Muscle of leg (tissue), 11 donors: ENCODE measurements around the gene TRIO. TPM values are rescaled to one million over a fixed set of nuclear protein-coding genes. Genes with fewer than 3 reads are reported as not detected.
A peak's percentile ranks its signal among the peaks of the same experiment; 100 is the strongest.

ENCODE experiments used
- DNase-seq: peaks from one replicate; pipeline ENCODE4 v3.0.0; 2013
- H3K27ac ChIP-seq: one replicate; pipeline ENCODE4 v1.5.1; 2013; ENCODE audit warnings: mild to moderate bottlenecking, low read length, control low read depth
- H3K27me3 ChIP-seq: one replicate; pipeline ENCODE4 v1.6.1; 2013; ENCODE audit warnings: low read length; ENCODE audit not compliant: control insufficient read depth, insufficient read depth
- H3K36me3 ChIP-seq: one replicate; pipeline ENCODE4 v1.6.1; 2013; ENCODE audit warnings: low read length; ENCODE audit not compliant: control insufficient read depth, insufficient read depth
- H3K4me1 ChIP-seq: one replicate; pipeline ENCODE4 v1.6.1; 2013; ENCODE audit warnings: low read length; ENCODE audit not compliant: control insufficient read depth, insufficient read depth
- H3K4me3 ChIP-seq: one replicate; pipeline ENCODE4 v1.5.1; 2013; ENCODE audit warnings: low read length, control low read depth
- H3K9me3 ChIP-seq: replicated peaks from 2 replicates; pipeline ENCODE4 v1.6.1; 2013; ENCODE audit warnings: low read depth, low read length; ENCODE audit not compliant: control insufficient read depth
- WGBS: methylation state at CpG from one replicate; pipeline ENCODE4 v1.1.5; 2013; ENCODE audit warnings: missing lambda C conversion rate; ENCODE audit not compliant: insufficient coverage; 5-methylcytosine and 5-hydroxymethylcytosine counted together
- polyA plus RNA-seq, 8 donors: library from polyadenylated mRNA; unstranded; fragments of 120-200 nt; gene quantifications; one replicate each; pipeline versions ENCODE4 v1.2.1 to v1.2.3, GENCODE V29; 2013; ENCODE audit warnings: inconsistent platforms in 1 of 8, low replicate concordance in 1 of 8; ENCODE audit not compliant: insufficient read length in 8 of 8, insufficient read depth in 1 of 8
- total RNA-seq: library from RNA; stranded (reverse); fragments of 120-200 nt; gene quantifications from one replicate; pipeline ENCODE4 v1.2.4, GENCODE V29; 2013

Gene TRIO
- total and polyA plus RNA-seq, 9 donors = 124 to 219 (median 168) TPM

DNA sequence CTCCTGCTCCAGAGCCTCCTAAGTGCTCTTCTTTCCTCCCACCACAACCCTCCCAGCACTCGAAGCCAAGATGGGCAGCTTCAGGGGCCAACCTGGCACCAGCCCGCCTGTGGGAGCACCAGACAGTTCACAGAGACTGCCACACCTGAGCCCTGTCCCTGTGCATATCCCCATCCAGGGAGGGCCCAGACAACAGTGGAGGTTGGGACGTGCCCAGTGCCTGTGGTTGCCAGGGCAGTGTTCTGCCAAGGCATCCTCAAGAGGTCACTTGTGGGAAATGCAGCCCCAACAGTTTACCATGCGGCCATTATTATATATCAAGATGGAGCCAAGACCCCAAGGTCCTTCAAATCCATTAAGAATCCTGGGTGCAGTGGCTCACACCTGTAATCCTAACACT is 23.0 kb upstream of the TRIO start:
- no peaks in the 10 kb centered on the region for H3K9me3 ChIP-seq
- no peak overlapping the region for H3K27ac ChIP-seq
- H3K27me3 ChIP-seq = no peaks in the 10 kb centered on the region
- no peak overlapping the region for H3K4me3 ChIP-seq
- WGBS = 78% methylated on average over 3 of the region's 4 CpGs
- H3K4me1 ChIP-seq = peaks cover 11% of the 10 kb centered on the region
- DNase-seq = no peak
- no peaks in the 10 kb centered on the region for H3K36me3 ChIP-seq

DNA sequence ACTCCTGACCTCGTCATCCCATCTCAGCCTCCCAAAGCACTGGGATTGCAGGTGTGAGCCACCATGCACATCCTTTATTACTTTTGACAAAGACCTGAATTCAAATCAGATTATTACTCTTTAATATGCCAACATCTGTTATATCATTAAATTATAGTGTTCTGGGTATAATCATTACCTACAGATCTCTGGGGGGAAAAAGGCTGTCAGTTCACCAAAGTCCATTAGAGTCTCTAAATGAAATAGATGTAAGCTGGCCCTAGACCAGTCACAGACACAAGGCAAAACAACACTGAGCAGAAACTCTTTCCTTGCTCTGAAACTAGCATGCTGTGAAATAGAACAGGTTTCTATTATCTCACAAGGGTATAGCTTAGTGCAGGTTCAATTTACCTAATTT is 21.6 kb upstream of the TRIO start:
- Histone ChIP-seq H3K36me3 (no peaks in the 10 kb centered on the region), H3K9me3 (no peaks in the 10 kb centered on the region), H3K27ac (no peak overlapping the region), H3K27me3 (no peaks in the 10 kb centered on the region), H3K4me1 (peaks cover 11% of the 10 kb centered on the region), H3K4me3 (no peak overlapping the region)
- no CpG with 5 or more reads among the region's 1 CpG for WGBS
- no peak for DNase-seq

DNA sequence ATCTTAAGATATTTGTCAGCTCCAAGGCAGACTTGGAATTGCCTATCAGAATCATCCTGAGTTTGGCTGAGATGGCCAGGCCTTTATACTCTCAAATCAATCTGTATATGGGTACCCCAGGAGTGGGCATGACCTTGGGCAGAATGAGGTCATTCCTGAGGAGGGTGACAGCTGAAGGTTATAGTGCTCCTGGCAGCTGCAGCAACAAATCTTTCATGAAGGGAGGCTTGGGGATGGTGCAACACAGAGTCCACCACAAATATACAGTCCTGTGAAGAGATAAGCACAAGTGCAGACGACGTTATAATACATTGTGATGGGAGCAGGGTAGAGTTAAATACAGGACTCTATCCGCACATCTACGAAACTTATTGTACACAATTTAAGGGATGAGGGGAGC is 21.1 kb upstream of the TRIO start:
- peaks cover 11% of the 10 kb centered on the region for H3K4me1 ChIP-seq
- no CpG with 5 or more reads among the region's 4 CpGs for WGBS
- H3K9me3 ChIP-seq = no peaks in the 10 kb centered on the region
- H3K27ac ChIP-seq = no peak overlapping the region
- no peaks in the 10 kb centered on the region for H3K36me3 ChIP-seq
- no peak for DNase-seq
- no peaks in the 10 kb centered on the region for H3K27me3 ChIP-seq
- no peak overlapping the region for H3K4me3 ChIP-seq

DNA sequence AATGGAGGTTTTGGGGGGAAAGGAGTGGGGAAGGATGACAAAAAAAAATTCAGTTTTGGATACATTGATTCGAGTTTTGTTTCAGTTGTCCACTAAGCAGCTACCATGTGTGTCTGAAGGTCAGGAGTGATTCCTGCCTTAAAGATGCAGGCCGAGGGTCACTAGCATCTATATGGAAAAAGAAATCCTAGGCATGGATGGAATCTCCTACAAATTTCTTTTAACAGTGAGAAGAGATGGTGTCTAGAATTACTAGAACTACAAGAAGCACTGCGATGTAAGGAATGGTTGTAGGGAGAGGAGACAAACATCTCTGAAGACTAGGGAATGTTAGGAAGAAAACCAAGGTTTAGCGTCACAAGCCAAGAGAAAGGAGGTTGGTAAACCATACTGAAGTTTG is 19.6 kb upstream of the TRIO start:
- 83% methylated on average over 2 of the region's 4 CpGs for WGBS
- no peaks in the 10 kb centered on the region for H3K36me3 ChIP-seq
- no peak for DNase-seq
- no peak overlapping the region for H3K4me3 ChIP-seq
- peaks cover 8% of the 10 kb centered on the region for H3K4me1 ChIP-seq
- no peak overlapping the region for H3K27ac ChIP-seq
- no peaks in the 10 kb centered on the region for H3K9me3 ChIP-seq
- H3K27me3 ChIP-seq = no peaks in the 10 kb centered on the region

DNA sequence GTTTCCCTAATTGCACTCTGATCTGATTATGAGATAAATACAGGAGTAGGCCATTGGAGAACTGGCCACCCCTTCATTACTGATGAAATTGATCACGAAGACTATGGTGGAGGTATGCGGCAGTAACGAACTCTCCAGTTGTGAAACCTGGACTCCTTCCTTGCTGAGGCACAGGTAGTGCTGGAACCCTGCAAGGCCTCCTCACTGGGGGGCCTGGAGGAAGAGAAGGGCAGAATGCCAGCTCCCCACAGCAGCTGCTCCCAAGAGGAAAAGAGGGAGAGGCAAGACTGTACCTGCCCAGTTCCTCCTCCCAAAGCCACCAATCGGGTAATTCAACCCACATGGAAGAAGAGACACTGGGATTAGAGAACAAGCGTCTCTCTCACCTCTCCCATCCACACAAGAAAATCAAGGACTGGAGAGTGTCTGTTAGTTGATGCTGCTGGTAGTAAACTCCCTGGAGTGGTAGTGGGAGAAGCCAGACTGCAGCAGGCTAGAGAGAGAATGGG is 19.1 kb upstream of the TRIO start:
- WGBS = no CpG with 5 or more reads among the region's 5 CpGs
- no peak for DNase-seq
- no peaks in the 10 kb centered on the region for H3K36me3 ChIP-seq
- H3K27me3 ChIP-seq = no peaks in the 10 kb centered on the region
- peaks cover 4% of the 10 kb centered on the region for H3K4me1 ChIP-seq
- H3K9me3 ChIP-seq = no peaks in the 10 kb centered on the region
- H3K4me3 ChIP-seq = no peak overlapping the region
- no peak overlapping the region for H3K27ac ChIP-seq

- H3K36me3 ChIP-seq = no peaks in the 10 kb centered on the region
- no peak overlapping the region for H3K4me3 ChIP-seq
- no peak for DNase-seq
- peaks cover 3% of the 10 kb centered on the region for H3K4me1 ChIP-seq
- no CpG with 5 or more reads among the region's 1 CpG for WGBS
- H3K27me3 ChIP-seq = no peaks in the 10 kb centered on the region
- H3K27ac ChIP-seq = no peak overlapping the region
- H3K9me3 ChIP-seq = no peaks in the 10 kb centered on the region
These were observed 17.9 kb upstream of the TRIO start for GRCh38 chr5:14125262-14125661.

DNA sequence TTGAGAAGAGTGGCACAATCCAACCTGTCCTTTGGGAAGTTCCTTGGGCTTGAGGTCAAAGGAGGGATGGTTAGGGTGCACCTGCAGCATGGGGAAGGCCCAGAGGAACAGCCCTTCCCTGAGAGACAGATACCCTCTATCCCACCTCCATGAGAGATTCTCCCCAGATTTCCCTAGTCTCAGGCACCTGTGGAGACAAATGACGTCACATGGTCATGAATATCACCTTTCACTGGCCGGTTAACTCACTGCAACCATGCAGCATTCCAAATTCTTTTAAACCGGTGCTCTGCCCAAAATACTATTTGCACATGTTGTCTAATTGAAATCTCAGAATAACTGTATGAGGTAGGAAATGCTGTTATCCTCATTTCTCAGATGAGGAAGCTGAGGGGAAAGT is 15.6 kb upstream of the TRIO start:
- Histone ChIP-seq H3K27me3 (no peaks in the 10 kb centered on the region), H3K9me3 (no peaks in the 10 kb centered on the region), H3K4me3 (no peak overlapping the region), H3K27ac (no peak overlapping the region), H3K4me1 (peaks cover 4% of the 10 kb centered on the region), H3K36me3 (no peaks in the 10 kb centered on the region)
- 50% methylated on average over 1 of the region's 3 CpGs for whole genome bisulfite sequencing
- DNase-seq = no peak

DNA sequence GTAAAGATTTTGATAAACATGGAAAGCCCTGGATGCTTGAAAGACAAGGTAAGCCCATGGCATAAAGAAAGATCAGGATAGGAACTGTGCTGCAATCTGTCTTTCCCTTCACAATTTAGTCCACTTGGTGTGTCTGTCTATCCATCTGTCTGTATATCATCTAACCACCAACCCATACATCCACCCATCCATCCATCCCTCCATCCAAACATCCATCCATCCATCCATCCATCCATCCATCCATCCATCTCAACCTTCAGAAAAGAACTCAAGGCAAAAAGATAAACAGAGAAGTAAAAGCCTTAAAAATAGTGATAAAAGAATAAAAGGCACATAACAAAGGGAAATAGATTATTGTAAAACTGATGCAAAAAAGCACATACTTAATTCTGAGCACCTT is 15.1 kb upstream of the TRIO start:
- Histone ChIP-seq H3K9me3 (no peaks in the 10 kb centered on the region), H3K36me3 (no peaks in the 10 kb centered on the region), H3K4me1 (peaks cover 6% of the 10 kb centered on the region), H3K4me3 (no peak overlapping the region), H3K27ac (no peak overlapping the region), H3K27me3 (no peaks in the 10 kb centered on the region)
- no peak for DNase-seq

DNA sequence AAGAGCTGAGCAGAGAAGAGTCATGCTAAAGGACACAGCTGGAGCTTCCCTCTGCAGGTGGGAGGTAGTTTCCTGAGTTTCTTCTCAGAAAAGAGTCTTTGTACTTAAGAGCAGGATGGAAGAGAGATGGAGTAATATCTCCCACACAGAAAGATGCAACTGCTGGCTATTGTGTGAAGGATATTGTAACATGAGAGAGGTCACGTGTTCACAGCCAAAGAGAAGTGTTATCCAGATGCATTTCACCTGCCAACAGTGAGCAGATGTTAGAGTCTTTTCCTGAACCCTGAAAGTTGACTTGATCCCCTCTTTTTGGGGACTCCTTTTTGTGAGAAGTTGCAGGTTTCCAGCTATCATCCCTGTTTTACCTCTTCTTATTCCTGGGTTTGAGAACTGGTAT is 14.0 kb upstream of the TRIO start:
- WGBS = 20% methylated on average over 1 of the region's 1 CpG
- H3K4me1 ChIP-seq = peaks cover 6% of the 10 kb centered on the region
- no peaks in the 10 kb centered on the region for H3K36me3 ChIP-seq
- H3K4me3 ChIP-seq = no peak overlapping the region
- no peak overlapping the region for H3K27ac ChIP-seq
- DNase-seq = no peak
- H3K27me3 ChIP-seq = no peaks in the 10 kb centered on the region
- no peaks in the 10 kb centered on the region for H3K9me3 ChIP-seq

DNA sequence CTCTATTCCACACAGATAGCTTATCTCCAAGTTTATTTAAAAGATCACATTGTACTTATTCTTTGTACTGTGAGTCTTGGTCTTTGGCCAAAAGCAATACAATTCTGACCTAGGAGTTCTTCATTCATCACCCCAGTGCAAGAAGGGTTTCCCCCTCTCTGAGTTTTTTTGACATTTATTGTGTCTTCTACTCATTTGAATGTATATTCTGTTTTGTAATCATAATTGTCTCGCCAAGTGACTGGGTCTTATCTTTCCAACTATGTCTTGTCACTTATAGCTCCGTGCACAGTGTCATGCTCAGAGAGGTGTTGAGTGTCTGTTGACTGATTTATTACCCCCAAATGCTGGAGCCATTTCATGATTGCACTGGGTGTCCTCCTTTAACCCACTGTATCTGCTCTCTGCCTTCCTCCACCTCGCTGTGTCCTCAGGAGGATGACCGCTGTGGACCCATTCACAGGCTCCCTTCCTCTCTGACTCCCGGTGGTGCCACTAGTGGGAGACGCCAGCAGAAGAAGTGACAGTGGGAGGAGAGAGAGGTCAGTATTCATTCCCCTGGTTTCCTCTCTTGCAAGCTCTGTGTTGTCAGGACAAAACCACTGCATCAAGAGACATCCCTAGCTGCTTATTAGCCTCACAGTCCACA is 11.2 kb upstream of the TRIO start:
- no CpG with 5 or more reads among the region's 6 CpGs for WGBS
- peak; percentile 36 for DNase-seq

GRCh38 chr5:14133394-14133793 is 9.7 kb upstream of the TRIO start:
- 76% methylated on average over 2 of the region's 2 CpGs for WGBS
- Histone ChIP-seq H3K4me3 (no peak overlapping the region), H3K27ac (no peak overlapping the region), H3K4me1 (peaks cover 17% of the 10 kb centered on the region), H3K27me3 (no peaks in the 10 kb centered on the region), H3K9me3 (peaks cover 2% of the 10 kb centered on the region), H3K36me3 (no peaks in the 10 kb centered on the region)
- no peak for DNase-seq

More for the DNA sequence above, 11.2 kb upstream of the TRIO start:
- Histone ChIP-seq H3K4me3 (no peak overlapping the region), H3K36me3 (no peaks in the 10 kb centered on the region), H3K27me3 (no peaks in the 10 kb centered on the region), H3K9me3 (peaks cover 2% of the 10 kb centered on the region), H3K27ac (no peak overlapping the region), H3K4me1 (peaks cover 17% of the 10 kb centered on the region)
